Esophagus (tissue), 2 donors: ENCODE results near the gene ZBTB11. TPM values are rescaled to one million over a fixed set of nuclear protein-coding genes. Genes with fewer than 3 reads are reported as not detected.
"Not testable (repeated sequence)": the region's sequence is repeated elsewhere in the genome, so short reads cannot be mapped to it uniquely, and the experiment has no call there.

Source experiments
- H3K27ac ChIP-seq, 2 donors: one replicate each; pipeline ENCODE4 v1.5.1; 2013; ENCODE audit warnings: low read depth in 2 of 2, mild to moderate bottlenecking in 2 of 2, inconsistent platforms in 1 of 2, low read length in 1 of 2, moderate library complexity in 1 of 2
- H3K27me3 ChIP-seq, 2 donors: one replicate each; pipeline ENCODE4 v1.6.1; 2013; ENCODE audit warnings: low read length in 2 of 2, control low read depth in 1 of 2, mild to moderate bottlenecking in 1 of 2; ENCODE audit not compliant: insufficient read depth in 2 of 2, control insufficient read depth in 1 of 2
- H3K36me3 ChIP-seq, 2 donors: one replicate each; pipeline ENCODE4 v1.6.1; 2013; ENCODE audit warnings: low read length in 1 of 2; ENCODE audit not compliant: control insufficient read depth in 2 of 2, insufficient read depth in 2 of 2
- H3K4me1 ChIP-seq, 2 donors: one replicate each; pipeline ENCODE4 v1.6.1; 2013; ENCODE audit warnings: low read length in 1 of 2; ENCODE audit not compliant: control insufficient read depth in 2 of 2, insufficient read depth in 2 of 2
- H3K4me3 ChIP-seq, 2 donors: one replicate each; pipeline ENCODE4 v1.5.1; 2013; ENCODE audit warnings: low read length in 2 of 2, mild to moderate bottlenecking in 2 of 2, low read depth in 1 of 2, moderate library complexity in 1 of 2
- H3K9me3 ChIP-seq, 2 donors: one replicate each; pipeline ENCODE4 v1.6.1; 2013; ENCODE audit warnings: mild to moderate bottlenecking in 2 of 2, low read depth in 1 of 2, low read length in 1 of 2, moderate library complexity in 1 of 2; ENCODE audit not compliant: control insufficient read depth in 2 of 2, insufficient read depth in 1 of 2
- WGBS, 2 donors: extraction: QIAGEN DNeasy Blood & Tissue Kit; methylation state at CpG; one replicate each; pipeline ENCODE4 v1.1.7; 2013; 5-methylcytosine and 5-hydroxymethylcytosine counted together
- polyA plus RNA-seq, 2 donors: library from polyadenylated mRNA; stranded (reverse); fragments of 200-250 nt; gene quantifications; one replicate each; pipeline ENCODE4 v1.2.3, GENCODE V29; 2013
- donor health status: healthy with polysubstance abuse.
- donor health status: Bipolar disorder and iron deficiency.

The ZBTB11 gene
- polyA plus RNA-seq, 2 donors = 5.0 to 6.7 TPM

- not testable (repeated sequence) for H3K9me3 ChIP-seq, H3K27me3 ChIP-seq, H3K36me3 ChIP-seq, H3K4me1 ChIP-seq, H3K27ac ChIP-seq, H3K4me3 ChIP-seq
- WGBS, 2 donors = 65 to 73% methylated on average over 12 to 14 of the region's 15 CpGs
Observed at GRCh38 chr3:101691685-101692671, 15.0 kb upstream of the ZBTB11 start.

- Histone ChIP-seq H3K36me3 (no peaks in the 10 kb centered on the region), H3K4me1 (peaks cover 0 to 2% of the 10 kb centered on the region in 2 donors), H3K9me3 (no peaks in the 10 kb centered on the region), H3K27me3 (no peaks in the 10 kb centered on the region), H3K4me3 (no peak overlapping the region), H3K27ac (no peak overlapping the region)
Observed at GRCh38 chr3:101690972-101691371, 14.0 kb upstream of the ZBTB11 start.

DNA sequence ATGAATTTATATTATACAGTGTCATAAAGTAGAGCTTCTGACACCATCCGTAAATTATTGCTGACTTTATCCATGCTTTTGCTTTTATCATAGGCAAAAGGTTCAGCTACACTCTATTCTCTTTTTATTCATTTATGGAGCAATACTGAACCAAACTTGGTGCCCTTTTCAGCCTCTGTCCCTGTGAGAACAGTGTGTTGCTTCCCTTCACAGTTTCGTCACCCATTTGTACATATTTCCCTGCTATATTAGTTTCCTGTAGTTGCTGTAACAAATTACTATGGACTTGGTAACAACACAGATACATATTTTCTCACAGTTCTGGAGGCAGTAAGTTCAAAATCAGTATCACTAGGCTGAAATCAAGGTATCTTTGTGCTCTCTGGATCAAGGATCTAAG, 12.4 kb upstream of the ZBTB11 start:
- H3K36me3 ChIP-seq = peaks cover 0 to 3% of the 10 kb centered on the region in 2 donors
- WGBS, 2 donors = 87 to 93% methylated on average over 2 of the region's 2 CpGs

GRCh38 chr3:101687142-101687931, 10.4 kb upstream of the ZBTB11 start:
- peak overlapping the region; percentile 65 to 82 for H3K4me3 ChIP-seq
- H3K4me1 ChIP-seq = peaks cover 0 to 4% of the 10 kb centered on the region in 2 donors
- H3K27me3 ChIP-seq = no peaks in the 10 kb centered on the region
- 32 to 33% methylated on average over 25 of the region's 25 CpGs for WGBS, 2 donors
- H3K9me3 ChIP-seq = no peaks in the 10 kb centered on the region
- peaks cover 0 to 6% of the 10 kb centered on the region in 2 donors for H3K36me3 ChIP-seq
- peak overlapping the region; percentile 81 to 90 for H3K27ac ChIP-seq

More for the DNA sequence above, 12.4 kb upstream of the ZBTB11 start:
- Histone ChIP-seq H3K4me1 (peaks cover 0 to 2% of the 10 kb centered on the region in 2 donors), H3K4me3 (no peak overlapping the region), H3K27ac (no peak overlapping the region), H3K9me3 (no peaks in the 10 kb centered on the region), H3K27me3 (no peaks in the 10 kb centered on the region)

GRCh38 chr3:101685870-101686307, 9.0 kb upstream of the ZBTB11 start:
- Histone ChIP-seq H3K27ac (peak overlapping the region; percentile 88 to 98), H3K4me3 (peak overlapping the region; percentile 65 to 82), H3K4me1 (peaks cover 0 to 2% of the 10 kb centered on the region in 2 donors), H3K36me3 (peaks cover 8 to 10% of the 10 kb centered on the region in 2 donors), H3K9me3 (no peaks in the 10 kb centered on the region), H3K27me3 (no peaks in the 10 kb centered on the region)
- 2 to 4% methylated on average over 11 of the region's 11 CpGs for WGBS, 2 donors

DNA sequence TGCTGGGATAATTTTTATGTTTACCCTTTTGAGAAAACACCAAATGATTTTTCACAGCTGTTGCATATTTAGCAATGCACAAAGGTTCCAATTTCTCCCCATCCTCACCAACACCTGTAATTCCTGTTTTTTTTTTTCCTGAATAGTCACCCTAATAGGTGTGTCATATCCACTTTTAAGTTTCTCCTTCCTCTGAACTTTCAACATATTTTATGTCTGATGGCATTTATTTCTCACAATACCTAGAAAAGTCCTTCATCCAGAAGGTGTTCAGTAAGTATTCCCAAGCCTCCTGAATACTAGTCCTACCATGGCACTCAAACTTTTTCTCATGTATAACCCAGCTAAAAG, 8.1 kb upstream of the ZBTB11 start:
- H3K4me1 ChIP-seq = peaks cover 0 to 2% of the 10 kb centered on the region in 2 donors
- peaks cover 12 to 15% of the 10 kb centered on the region in 2 donors for H3K36me3 ChIP-seq
- H3K27ac ChIP-seq = peak overlapping the region; percentile 55 to 88
- H3K9me3 ChIP-seq = no peaks in the 10 kb centered on the region
- H3K4me3 ChIP-seq = peak overlapping the region; percentile 65 to 82
- no peaks in the 10 kb centered on the region for H3K27me3 ChIP-seq

- no peaks in the 10 kb centered on the region for H3K27me3 ChIP-seq
- WGBS, 2 donors = 89 to 91% methylated on average over 4 of the region's 4 CpGs
- H3K4me3 ChIP-seq = no peak overlapping the region
- H3K9me3 ChIP-seq = no peaks in the 10 kb centered on the region
- peaks cover 12 to 15% of the 10 kb centered on the region in 2 donors for H3K36me3 ChIP-seq
- H3K4me1 ChIP-seq = peaks cover 7 to 8% of the 10 kb centered on the region in 2 donors
- no peak overlapping the region for H3K27ac ChIP-seq
Observed at GRCh38 chr3:101680466-101680865, 3.5 kb upstream of the ZBTB11 start.

- not testable (repeated sequence) for H3K9me3 ChIP-seq, H3K27me3 ChIP-seq, H3K4me3 ChIP-seq, H3K4me1 ChIP-seq, H3K27ac ChIP-seq
- H3K36me3 ChIP-seq = peaks cover 6 to 15% of the 10 kb centered on the region in 2 donors
- WGBS, 2 donors = 50 to 63% methylated on average over 2 of the region's 2 CpGs
Observed at GRCh38 chr3:101678837-101679236, 1.9 kb upstream of the ZBTB11 start.

GRCh38 chr3:101677436-101678286, 729 bp upstream of the ZBTB11 start:
- Histone ChIP-seq H3K9me3 (no peaks in the 10 kb centered on the region), H3K27me3 (no peaks in the 10 kb centered on the region), H3K4me1 (peaks cover 5 to 8% of the 10 kb centered on the region in 2 donors), H3K27ac (peak overlapping the region; percentile 72 to 81), H3K36me3 (peaks cover 6 to 15% of the 10 kb centered on the region in 2 donors), H3K4me3 (peak overlapping the region; percentile 32 to 93)
- WGBS, 2 donors = 43 to 50% methylated on average over 29 of the region's 29 CpGs
